H1 (cell line): ENCODE data around the gene ATAD3A.

Experiments used
- POLR2A ChIP-seq, 2 experiments: IDR thresholded peaks; 1 replicate in 1 of 2; 2 replicates in 1 of 2; pipeline ENCODE4 v1.6.1; 2011; ENCODE audit warnings: low read depth in 2 of 2, low read length in 2 of 2, mild to moderate bottlenecking in 2 of 2; ENCODE audit errors: control extremely low read depth in 1 of 2
- POLR2AphosphoS5 ChIP-seq: IDR thresholded peaks from 2 replicates; pipeline ENCODE4 v1.6.1; 2011; ENCODE audit warnings: low read depth, low read length
- RAD21 ChIP-seq, 2 experiments: IDR thresholded peaks in 1 of 2; conservative IDR thresholded peaks in 1 of 2; 2 replicates each; pipeline ENCODE4 v1.6.1; 2011; ENCODE audit warnings: low read depth in 2 of 2, low read length in 2 of 2, improper control_type of control experiment in 1 of 2, inconsistent platforms in 1 of 2, mild to moderate bottlenecking in 1 of 2, moderate library complexity in 1 of 2
- SRF ChIP-seq: IDR thresholded peaks from 2 replicates; pipeline ENCODE4 v1.6.1; 2011; ENCODE audit warnings: mild to moderate bottlenecking, low read depth, low read length, moderate library complexity

- TF ChIP-seq SRF (no peak), RAD21 (IDR thresholded peaks at IDR 0.05 in 1 of 2, conservative IDR thresholded peaks at IDR 0.05 in 1 of 2; ENCODE audit: low read depth in 2 of 2, low read length in 2 of 2) (no peak), POLR2AphosphoS5 (no peak), POLR2A (IDR thresholded peaks at IDR 0.05; ENCODE audit: control extremely low read depth in 1 of 2, low read depth in 2 of 2, low read length in 2 of 2) (no peak)
Observed at GRCh38 chr1:1560178-1560577, 48.2 kb downstream of the ATAD3A start.
